OCI-LY1 (cell line): ENCODE results near the gene HS1BP3.

Experiments
- EZH2 ChIP-seq: fragments of 200-600 bp; sonication (generic), shearing (Covaris generic); IDR thresholded peaks from 2 replicates; pipeline ENCODE4 v1.8.0; 2017; ENCODE audit warnings: borderline replicate concordance, mixed run types, mild to moderate bottlenecking, antibody characterized with exemption, low read length, moderate library complexity, mixed read lengths
- TF ChIP-seq, protein P1 (sequence below): fragments of 200-600 bp; sonication (generic), shearing (Covaris generic); IDR thresholded peaks from 2 replicates; pipeline ENCODE4 v1.5.1; 2017; ENCODE audit warnings: mild to moderate bottlenecking, antibody characterized with exemption, low read length, moderate library complexity, mixed read lengths

- TF ChIP-seq, protein P1, sequence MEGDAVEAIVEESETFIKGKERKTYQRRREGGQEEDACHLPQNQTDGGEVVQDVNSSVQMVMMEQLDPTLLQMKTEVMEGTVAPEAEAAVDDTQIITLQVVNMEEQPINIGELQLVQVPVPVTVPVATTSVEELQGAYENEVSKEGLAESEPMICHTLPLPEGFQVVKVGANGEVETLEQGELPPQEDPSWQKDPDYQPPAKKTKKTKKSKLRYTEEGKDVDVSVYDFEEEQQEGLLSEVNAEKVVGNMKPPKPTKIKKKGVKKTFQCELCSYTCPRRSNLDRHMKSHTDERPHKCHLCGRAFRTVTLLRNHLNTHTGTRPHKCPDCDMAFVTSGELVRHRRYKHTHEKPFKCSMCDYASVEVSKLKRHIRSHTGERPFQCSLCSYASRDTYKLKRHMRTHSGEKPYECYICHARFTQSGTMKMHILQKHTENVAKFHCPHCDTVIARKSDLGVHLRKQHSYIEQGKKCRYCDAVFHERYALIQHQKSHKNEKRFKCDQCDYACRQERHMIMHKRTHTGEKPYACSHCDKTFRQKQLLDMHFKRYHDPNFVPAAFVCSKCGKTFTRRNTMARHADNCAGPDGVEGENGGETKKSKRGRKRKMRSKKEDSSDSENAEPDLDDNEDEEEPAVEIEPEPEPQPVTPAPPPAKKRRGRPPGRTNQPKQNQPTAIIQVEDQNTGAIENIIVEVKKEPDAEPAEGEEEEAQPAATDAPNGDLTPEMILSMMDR = no peak
- no peak for TF ChIP-seq EZH2
Observed at GRCh38 chr2:20602803-20603202, 48.1 kb downstream of the HS1BP3 start.
